Erythroblast (primary cell): Measurements from ENCODE around the gene LIN54.
"Not testable (repeated sequence)": the region's sequence is repeated elsewhere in the genome, so short reads cannot be mapped to it uniquely, and the experiment has no call there.

ENCODE experiments used
- DNase-seq, 2 experiments: peaks; one replicate each; lab custom pipeline; 2025; lab: John Stamatoyannopoulos, UW
- GATA1 ChIP-seq: IDR thresholded peaks from 2 replicates; pipeline ENCODE4 v1.6.1; 2011; ENCODE audit warnings: low read depth, mild to moderate bottlenecking, control low read depth, low read length, moderate library complexity
- POLR2A ChIP-seq: IDR thresholded peaks from 2 replicates; pipeline ENCODE4 v1.6.1; 2011; ENCODE audit warnings: mild to moderate bottlenecking, low read length

Gene LIN54

GRCh38 chr4:83022724-83023450 lies 12.3 kb upstream of the LIN54 start:
- TF ChIP-seq GATA1: no peak
- no peak for TF ChIP-seq POLR2A
- DNase-seq: no peak

- no peak for DNase-seq
- no peak for TF ChIP-seq GATA1
- no peak for TF ChIP-seq POLR2A
Measured at GRCh38 chr4:83019794-83020494, 9.3 kb upstream of the LIN54 start.

DNA sequence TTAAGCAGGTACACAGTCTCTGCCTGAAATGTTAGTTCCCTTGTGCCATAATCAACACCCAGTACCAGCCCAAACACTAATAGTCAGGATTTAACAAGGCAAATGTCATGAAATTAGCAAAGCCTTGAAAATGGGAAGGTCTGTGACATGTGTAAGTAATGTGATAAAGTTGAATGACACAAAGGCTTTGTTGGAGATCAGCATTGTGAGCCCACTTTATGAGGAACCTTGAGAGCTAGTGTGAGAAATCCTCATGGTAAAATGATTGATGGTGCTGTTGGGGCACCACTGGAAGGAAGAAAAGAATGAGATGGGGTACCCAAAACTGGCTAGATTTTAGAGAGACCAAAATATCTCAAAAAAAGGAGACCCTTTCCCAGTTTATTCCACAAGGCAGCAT lies 3.3 kb upstream of the LIN54 start:
- peak; percentile 35 to 54 for DNase-seq
- TF ChIP-seq POLR2A (no peak), GATA1 (no peak)

GRCh38 chr4:83013420-83013867 lies 2.8 kb upstream of the LIN54 start:
- no peak for DNase-seq
- peak; percentile 25 for TF ChIP-seq POLR2A
- no peak for TF ChIP-seq GATA1

GRCh38 chr4:83012687-83013419 lies 2.2 kb upstream of the LIN54 start:
- peak; percentile 98 to 99 for DNase-seq
- TF ChIP-seq GATA1 (no peak), POLR2A (peak; percentile 80)

- peak; percentile 69 to 81 for DNase-seq
Measured at GRCh38 chr4:83012200-83012686, 1.6 kb upstream of the LIN54 start.

DNA sequence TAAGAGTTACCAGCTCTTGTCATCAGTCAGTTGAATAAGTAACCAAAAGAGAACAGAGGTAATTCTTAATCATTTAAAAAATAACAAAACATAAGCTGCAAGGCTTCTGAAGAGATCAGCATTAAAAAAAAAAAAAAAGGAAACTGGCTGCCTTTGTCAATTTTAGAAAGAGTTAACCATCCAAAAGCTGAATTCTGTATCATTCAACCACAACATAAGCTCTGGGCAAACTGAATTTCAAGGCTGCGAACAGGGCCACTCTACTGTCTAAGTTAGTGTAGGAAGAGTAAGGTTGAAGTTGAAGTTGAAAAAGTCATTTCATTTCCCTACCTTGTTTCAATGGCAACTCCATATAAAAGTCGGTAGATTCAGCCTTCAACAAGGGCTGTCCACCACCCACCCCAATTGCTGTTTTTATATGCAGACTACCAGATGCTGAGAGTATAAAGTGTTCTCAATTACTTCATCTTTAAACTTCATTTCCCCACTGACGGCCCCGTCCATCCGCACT lies 1.1 kb upstream of the LIN54 start:
- DNase-seq: peak in 1 of 2 experiments; percentile 35
- no peak for TF ChIP-seq GATA1

More at GRCh38 chr4:83012200-83012686, 1.6 kb upstream of the LIN54 start:
- TF ChIP-seq GATA1 (no peak), POLR2A (no peak)

DNA sequence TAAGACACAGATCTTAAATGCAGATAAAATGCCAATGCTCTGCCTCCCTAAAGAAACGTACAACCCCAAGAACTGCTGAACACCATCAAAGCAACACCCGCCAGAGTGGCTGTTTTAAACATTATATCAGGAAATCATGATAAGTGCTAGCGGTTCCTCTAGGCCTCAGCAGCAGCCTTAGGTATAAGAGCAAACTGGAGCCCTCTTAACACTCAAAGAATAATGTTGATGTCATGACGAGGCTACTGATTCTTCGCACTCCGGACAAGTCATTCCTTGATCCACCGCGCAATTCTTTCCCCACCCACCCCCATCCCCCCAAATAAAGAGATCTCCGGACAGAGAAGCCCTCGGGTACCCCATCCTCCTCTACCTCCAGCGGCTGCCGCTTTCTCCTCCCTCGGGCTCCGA lies 507 bp downstream of the LIN54 start:
- peak; percentile 68 to 77 for DNase-seq

DNA sequence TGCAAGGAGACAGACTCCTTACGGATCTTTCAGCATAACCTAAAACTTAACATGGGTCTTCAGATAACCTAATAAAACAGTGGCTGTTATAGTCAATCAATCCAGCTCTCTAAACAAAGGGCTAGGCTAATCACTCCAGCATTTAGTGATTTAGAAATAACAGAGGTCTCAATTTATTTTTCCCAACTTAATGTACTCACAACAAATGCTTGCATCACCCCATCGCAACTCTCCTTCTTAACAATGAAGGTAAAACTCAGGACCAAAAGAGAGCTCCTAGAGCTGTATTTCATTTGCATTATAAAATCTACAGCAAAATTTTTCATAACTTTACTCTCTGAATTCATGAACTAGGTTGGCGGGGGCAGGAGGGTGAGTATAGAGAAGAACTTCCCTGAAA lies 1.1 kb downstream of the LIN54 start:
- peak; percentile 26 to 58 for DNase-seq
- TF ChIP-seq POLR2A (no peak), GATA1 (no peak)

More for the DNA sequence above, 507 bp downstream of the LIN54 start:
- TF ChIP-seq GATA1 (no peak), POLR2A (no peak)

GRCh38 chr4:83003044-83003791 lies 7.4 kb downstream of the LIN54 start:
- not testable (repeated sequence) for DNase-seq

GRCh38 chr4:83002329-83002728 lies 8.3 kb downstream of the LIN54 start:
- TF ChIP-seq POLR2A (no peak), GATA1 (no peak)

DNA sequence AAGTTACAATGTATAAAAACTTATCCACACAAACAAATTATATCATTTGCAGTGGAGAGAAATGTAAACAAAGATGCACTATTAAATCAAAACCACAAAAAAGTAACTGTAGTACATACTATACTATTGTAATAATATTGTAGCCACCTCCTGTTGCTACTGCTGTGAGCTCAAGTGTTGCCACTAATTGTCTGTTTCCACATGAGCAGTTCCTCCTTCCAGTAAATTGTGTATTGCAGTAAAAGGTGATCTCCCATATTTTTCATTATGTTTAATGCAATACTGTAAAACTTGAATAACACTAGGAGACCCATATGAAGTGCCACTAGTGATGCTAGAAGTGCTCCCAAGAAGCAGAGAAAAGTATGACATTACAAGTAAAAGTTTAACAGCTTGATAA lies 11.7 kb downstream of the LIN54 start:
- DNase-seq: no peak
- TF ChIP-seq POLR2A (no peak), GATA1 (no peak)

More at GRCh38 chr4:83002329-83002728, 8.3 kb downstream of the LIN54 start:
- DNase-seq: no peak

GRCh38 chr4:82994834-82995233 lies 15.8 kb downstream of the LIN54 start:
- TF ChIP-seq POLR2A (no peak), GATA1 (no peak)
- no peak for DNase-seq
